Endothelial cell of umbilical vein (primary cell): ENCODE measurements around the gene MAML3. TPM values are rescaled to one million over a fixed set of nuclear protein-coding genes. Genes with fewer than 3 reads are reported as not detected.

Experiments used
- BruUV-seq: library from RNA; stranded (reverse); fragments of 400-500 nt; replicated peaks from 2 replicates; lab custom pipeline; 2021; lab: Mats Ljungman, UMichigan
- CTCF ChIA-PET: fragments of 300-600, 350-600 bp; sonication (Branson Sonifier 250); formaldehyde crosslinking; loops from one replicate; lab custom pipeline; 2021; ENCODE audit warnings: antibody characterized with exemption, inconsistent platforms; lab: Charles Lee
- POLR2A ChIA-PET: fragments of 300-600, 350-600 bp; sonication (Branson Sonifier 250); formaldehyde crosslinking; loops from one replicate; lab custom pipeline; 2021; ENCODE audit warnings: antibody characterized with exemption, inconsistent platforms; lab: Charles Lee
- DNase-seq: peaks from one replicate; pipeline ENCODE4 v3.0.0-alpha.2; 2011; ENCODE audit warnings: low read depth, low spot score
- FAIRE-seq: peaks from 2 replicates; lab custom pipeline; 2011; peaks lifted over from hg19 to GRCh38; lab: Jason Lieb, UNC
- H2AFZ ChIP-seq: 2 replicates; pipeline ENCODE4 v1.6.0; 2012; ENCODE audit warnings: low read depth, low read length, control low read depth, inconsistent platforms
- H3K27ac ChIP-seq: 2 replicates; pipeline ENCODE4 v1.5.1; 2011; ENCODE audit warnings: low read depth, mild to moderate bottlenecking, control low read depth, low read length, moderate library complexity; ENCODE audit not compliant: insufficient read depth
- H3K27me3 ChIP-seq, 2 experiments: 2 replicates each; pipeline versions ENCODE4 v1.6.0 to v1.6.1; 2011; ENCODE audit warnings: low read length in 2 of 2, mixed read lengths in 1 of 2; ENCODE audit not compliant: control insufficient read depth in 2 of 2, insufficient read depth in 2 of 2
- H3K36me3 ChIP-seq, 2 experiments: 2 replicates in 1 of 2; 3 replicates in 1 of 2; pipeline ENCODE4 v1.5.1; 2011; ENCODE audit warnings: low read length in 2 of 2, mild to moderate bottlenecking in 1 of 2, moderate library complexity in 1 of 2; ENCODE audit not compliant: control insufficient read depth in 2 of 2, insufficient read depth in 2 of 2; ENCODE audit errors: extremely low read depth in 1 of 2
- H3K4me1 ChIP-seq: 3 replicates; pipeline ENCODE4 v1.5.1; 2011; ENCODE audit warnings: mild to moderate bottlenecking, low read length; ENCODE audit not compliant: control insufficient read depth, insufficient read depth; ENCODE audit errors: extremely low read depth
- H3K4me2 ChIP-seq: 2 replicates; pipeline ENCODE4 v1.6.1; 2011; ENCODE audit warnings: low read length, control low read depth, mixed read lengths; ENCODE audit not compliant: insufficient read depth
- H3K4me3 ChIP-seq, 3 experiments: fragments of 200-600 bp in 1 of 3; sonication (generic), shearing (Covaris generic) in 1 of 3; replicated peaks in 1 of 3; 2 replicates each; pipeline ENCODE4 v1.5.1; 2011 to 2016; ENCODE audit warnings: control low read depth in 3 of 3, low read length in 3 of 3, mild to moderate bottlenecking in 2 of 3, inconsistent platforms in 1 of 3, low read depth in 1 of 3, moderate library complexity in 1 of 3; ENCODE audit not compliant: insufficient read depth in 1 of 3
- H3K79me2 ChIP-seq: 2 replicates; pipeline ENCODE4 v1.6.0; 2012; ENCODE audit warnings: low read length, inconsistent platforms; ENCODE audit not compliant: control insufficient read depth, insufficient read depth
- H3K9ac ChIP-seq: replicated peaks from 2 replicates; pipeline ENCODE3; 2011; ENCODE audit warnings: low read length, control low read depth; ENCODE audit not compliant: insufficient read depth; ENCODE audit errors: extremely low read depth
- H3K9me1 ChIP-seq: replicated peaks from 3 replicates; pipeline ENCODE4 v1.6.0; 2011; ENCODE audit warnings: mild to moderate bottlenecking, low read length; ENCODE audit not compliant: control insufficient read depth, insufficient read depth; ENCODE audit errors: extremely low read depth
- H3K9me3 ChIP-seq: replicated peaks from 2 replicates; pipeline ENCODE4 v1.5.1; 2012; ENCODE audit warnings: low read length, inconsistent platforms; ENCODE audit not compliant: control insufficient read depth, insufficient read depth
- H4K20me1 ChIP-seq: replicated peaks from 2 replicates; pipeline ENCODE3; 2011; ENCODE audit warnings: mild to moderate bottlenecking, low read length; ENCODE audit not compliant: control insufficient read depth, insufficient read depth; ENCODE audit errors: extremely low read depth
- CTCF ChIP-seq, 2 donors: IDR thresholded peaks; 1 replicate in 1 of 2; 2 replicates in 1 of 2; pipeline ENCODE4 v1.5.1; 2011; ENCODE audit warnings: low read length in 2 of 2, mild to moderate bottlenecking in 2 of 2, moderate library complexity in 2 of 2, control low read depth in 1 of 2, inconsistent platforms in 1 of 2, low read depth in 1 of 2; ENCODE audit not compliant: insufficient read depth in 1 of 2; ENCODE audit errors: extremely low read depth in 1 of 2
- EZH2 ChIP-seq: IDR thresholded peaks from 2 replicates; pipeline ENCODE4 v1.6.1; 2012; ENCODE audit warnings: borderline replicate concordance, low read depth, mild to moderate bottlenecking, moderate library complexity, low read length, inconsistent platforms; ENCODE audit not compliant: severe bottlenecking
- FOS ChIP-seq: IDR thresholded peaks from 2 replicates; pipeline ENCODE4 v1.6.1; 2011; ENCODE audit warnings: mild to moderate bottlenecking, low read length, moderate library complexity, borderline replicate concordance; ENCODE audit not compliant: insufficient read depth
- GATA2 ChIP-seq: IDR thresholded peaks from 2 replicates; pipeline ENCODE4 v1.7.0; 2011; ENCODE audit warnings: low read depth, mild to moderate bottlenecking, moderate library complexity, mixed read lengths, low read length; ENCODE audit not compliant: insufficient read length, insufficient read depth
- JUN ChIP-seq: IDR thresholded peaks from 2 replicates; pipeline ENCODE4 v1.6.1; 2011; ENCODE audit warnings: borderline replicate concordance, low read depth; ENCODE audit not compliant: insufficient read length, insufficient read depth
- MAX ChIP-seq: IDR thresholded peaks from 2 replicates; pipeline ENCODE4 v1.6.1; 2011; ENCODE audit not compliant: insufficient read depth, insufficient read length
- MYC ChIP-seq: IDR thresholded peaks from one replicate; pipeline ENCODE4 v1.6.1; 2011; ENCODE audit warnings: mild to moderate bottlenecking, low read depth, low read length
- POLR2A ChIP-seq: IDR thresholded peaks from 2 replicates; pipeline ENCODE4 v1.6.1; 2012; ENCODE audit warnings: low read depth, mild to moderate bottlenecking, control low read depth, low read length
- POLR2AphosphoS5 ChIP-seq: IDR thresholded peaks from 2 replicates; pipeline ENCODE4 v1.6.1; 2012; ENCODE audit warnings: low read depth, mild to moderate bottlenecking, control low read depth, low read length, moderate library complexity; ENCODE audit not compliant: insufficient read depth
- dilution Hi-C: fragments of 300-500 bp; cut with MboI; formaldehyde crosslinking; loops from one replicate; pipeline ENCODE4 v1.15.0; 2019; ENCODE audit warnings: low sequenced_read_pairs; ENCODE audit not compliant: extremely low pct_ligation_motif_present
- intact Hi-C: fragments of 100-400 bp; cut with micrococcal nuclease; formaldehyde crosslinking; loops from one replicate; pipeline ENCODE4 v1.10.0; 2022
- polyA plus RNA-seq, 4 experiments: library from polyadenylated mRNA; depleted of rRNA in 3 of 4; stranded (reverse) in 3 of 4; unstranded in 1 of 4; fragments of >200 nt; gene quantifications; 2 replicates each; pipeline versions ENCODE4 v1.2.1 to v1.2.3, GENCODE V29; 2011 to 2012; ENCODE audit warnings: missing spikeins in 1 of 4
- total RNA-seq: library from RNA; stranded (reverse); gene quantifications from 2 replicates; pipeline ENCODE4 v1.2.3, GENCODE V29; 2021

MAML3 gene
- total and polyA plus RNA-seq, 2 donors (not counting 3 experiments of a cell fraction or from before 2014, with no cell fraction given) = 14.0 to 20.3 TPM

GRCh38 chr4:139933541-139933940 is 220.4 kb downstream of the MAML3 start:
- H3K9ac ChIP-seq = no peak overlapping the region
- BruUV-seq = no TSS peak
- no peaks in the 10 kb centered on the region for H3K9me3 ChIP-seq
- ChIA-PET POLR2A (no interaction called here), CTCF (interaction anchor here (1.1 kb wide), 1 partner anchor 9 kb away, joined by 3 read pairs; no protein-coding TSS in a partner anchor)
- no peaks in the 10 kb centered on the region for H3K27me3 ChIP-seq
- intact Hi-C loops = no loop called here
- no peak overlapping the region for H3K4me2 ChIP-seq
- FAIRE-seq (no peak), DNase-seq (no peak)
- no peaks in the 10 kb centered on the region for H3K9me1 ChIP-seq
- TF ChIP-seq MYC (no peak), GATA2 (no peak), EZH2 (no peak), MAX (no peak), CTCF (IDR thresholded peaks at IDR 0.05; ENCODE audit: extremely low read depth in 1 of 2, insufficient read depth in 1 of 2, low read depth in 1 of 2, low read length in 2 of 2) (no peak), FOS (no peak), JUN (no peak), POLR2A (no peak), POLR2AphosphoS5 (no peak)
- H2AFZ ChIP-seq = no peak overlapping the region
- H3K4me1 ChIP-seq = no peaks in the 10 kb centered on the region
- dilution Hi-C loops = no loop called here
- H3K79me2 ChIP-seq = no peaks in the 10 kb centered on the region
- no peak overlapping the region for H3K27ac ChIP-seq
- H3K36me3 ChIP-seq = no peaks in the 10 kb centered on the region
- no peaks in the 10 kb centered on the region for H4K20me1 ChIP-seq
- H3K4me3 ChIP-seq = no peak overlapping the region
